Skin of body (tissue), 2 donors: Measurements from ENCODE around the gene CCND2. TPM values are rescaled to one million over a fixed set of nuclear protein-coding genes. Genes with fewer than 3 reads are reported as not detected.

Experiments used
- DNase-seq: peaks from one replicate; lab custom pipeline; 2025; lab: John Stamatoyannopoulos, UW
- total RNA-seq: library from RNA; depleted of rRNA; stranded (reverse); fragments of >200 nt; gene quantifications from one replicate; pipeline ENCODE4 v1.2.3, GENCODE V29; 2014

Gene CCND2
- total RNA-seq, 1 donor from 2014 or later, result 115 TPM

DNA sequence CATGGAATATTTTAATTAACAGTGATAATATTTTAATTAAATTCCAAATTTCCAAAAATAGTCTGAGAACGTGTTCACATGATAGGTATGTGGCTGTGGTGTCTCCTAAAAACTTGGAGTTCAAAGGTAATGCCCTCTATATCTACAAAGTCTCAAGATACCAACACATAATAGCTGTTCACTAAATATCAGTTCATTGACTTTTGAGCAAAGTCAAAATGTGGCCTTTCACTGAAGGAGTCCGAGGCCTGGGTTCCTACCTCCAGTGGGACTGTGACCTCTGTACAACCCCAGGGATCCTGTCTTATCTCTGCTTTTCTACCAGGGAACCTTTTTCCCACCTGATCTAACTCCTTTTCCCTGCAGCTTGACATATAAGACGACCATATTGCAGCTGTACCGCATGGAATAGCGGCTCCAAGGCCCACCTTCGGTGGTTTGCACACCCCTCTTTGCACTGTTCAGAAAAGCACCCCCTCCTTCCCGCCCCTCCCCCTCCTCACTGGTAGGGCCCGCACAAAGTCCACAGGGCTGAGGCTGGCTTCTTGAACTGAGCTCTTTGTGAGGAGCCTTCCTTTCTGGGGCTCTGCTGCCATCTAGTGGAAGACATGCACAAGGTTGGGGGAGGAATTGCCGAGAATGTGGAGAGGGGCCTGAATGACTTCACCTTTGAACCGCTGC is 3.1 kb downstream of the CCND2 start:
- peak; percentile 92 for DNase-seq

DNA sequence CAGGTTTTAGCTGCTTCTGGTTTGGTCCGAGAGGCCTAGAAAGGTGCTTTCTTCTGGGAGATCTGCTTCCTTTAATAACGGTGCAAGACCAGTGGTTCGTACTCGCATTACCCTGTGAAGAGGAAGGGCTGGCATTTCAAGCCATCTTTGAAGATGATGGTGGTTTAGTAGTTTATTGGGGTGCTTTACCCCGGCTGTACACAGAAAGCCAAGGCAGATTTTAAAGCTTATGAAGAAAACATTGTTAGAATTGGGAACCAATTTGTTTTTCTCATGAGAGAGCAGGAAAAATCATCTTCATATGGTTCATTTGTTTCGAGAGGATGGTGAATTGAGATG is 3.6 kb downstream of the CCND2 start:
- DNase-seq, result no peak

DNA sequence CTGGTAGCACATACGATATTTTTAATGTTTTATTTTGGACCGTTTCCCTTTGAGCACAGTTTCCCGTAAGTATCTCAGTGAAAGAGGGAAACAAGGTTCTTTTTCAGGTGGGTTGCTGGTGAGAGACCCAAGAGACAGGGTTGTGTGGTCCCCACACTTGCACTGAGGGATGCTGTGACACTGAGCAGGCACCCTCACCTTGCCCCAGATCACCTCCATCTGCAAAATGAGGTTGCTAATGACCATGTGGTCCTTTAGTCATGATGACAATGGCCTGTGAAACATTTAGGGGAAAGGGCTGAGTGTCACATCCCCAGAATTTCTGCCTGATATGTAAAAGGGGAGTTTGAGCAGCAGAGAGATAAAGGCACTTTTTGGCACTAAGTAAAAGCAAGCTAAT is 4.3 kb downstream of the CCND2 start:
- DNase-seq, result no peak

DNA sequence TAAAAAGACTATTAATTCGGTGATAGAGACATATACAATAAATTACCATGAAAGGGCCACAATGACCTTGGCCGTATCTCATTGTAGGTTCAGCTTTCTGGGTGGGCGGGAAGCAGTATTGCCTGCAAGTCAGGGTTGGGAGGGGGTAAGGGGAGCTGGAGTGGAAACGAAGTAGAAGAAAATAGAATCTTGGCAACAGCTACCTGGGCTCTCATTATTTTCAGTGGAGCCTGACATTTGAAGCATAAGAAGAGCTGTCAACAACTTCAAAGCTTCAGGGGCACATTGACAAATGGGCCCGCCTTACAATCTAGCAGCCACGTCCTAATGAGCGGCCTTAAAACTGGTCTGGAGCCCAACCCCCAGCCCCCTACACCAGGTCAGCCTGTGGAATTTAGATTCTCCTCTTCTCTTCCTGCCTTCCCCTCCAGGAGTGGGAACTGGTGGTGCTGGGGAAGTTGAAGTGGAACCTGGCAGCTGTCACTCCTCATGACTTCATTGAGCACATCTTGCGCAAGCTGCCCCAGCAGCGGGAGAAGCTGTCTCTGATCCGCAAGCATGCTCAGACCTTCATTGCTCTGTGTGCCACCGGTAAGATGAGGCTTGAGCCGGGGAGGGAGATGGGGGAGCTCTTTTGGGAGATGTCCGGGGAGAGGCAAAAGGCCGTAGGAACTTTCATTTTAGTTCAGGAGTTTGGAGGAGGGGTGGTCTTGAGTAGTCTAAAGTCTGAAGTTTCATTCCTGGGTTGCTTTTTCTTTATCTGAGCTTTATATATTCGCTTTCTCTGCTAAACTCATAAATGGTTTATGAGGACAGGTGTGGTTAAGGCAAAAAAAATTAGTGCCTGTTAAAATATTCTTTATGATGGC is 5.0 kb downstream of the CCND2 start:
- no peak for DNase-seq

DNA sequence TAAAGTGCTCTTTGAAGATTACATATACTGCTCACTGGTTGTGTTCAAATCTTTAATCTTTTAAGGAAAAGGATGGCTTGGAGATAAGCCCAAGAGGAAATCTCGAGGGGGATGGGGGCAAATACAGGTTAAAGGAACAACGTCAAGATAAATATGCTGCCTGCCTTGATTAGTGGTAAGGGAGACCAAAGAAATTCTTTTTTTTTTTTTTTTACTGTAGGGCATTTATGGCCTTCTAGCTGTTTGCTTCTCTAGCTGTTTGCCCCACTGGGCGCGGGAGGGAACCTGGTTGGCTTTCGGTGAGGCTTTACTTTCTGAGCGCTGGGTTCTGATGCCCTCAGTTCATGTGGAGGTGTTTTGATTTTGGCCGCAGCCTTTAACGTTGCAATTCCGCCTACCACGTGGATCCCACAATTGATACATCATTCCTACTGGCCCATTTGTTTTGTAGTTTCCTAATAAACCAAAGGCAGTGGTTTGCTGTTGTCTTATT is 5.7 kb downstream of the CCND2 start:
- no peak for DNase-seq

DNA sequence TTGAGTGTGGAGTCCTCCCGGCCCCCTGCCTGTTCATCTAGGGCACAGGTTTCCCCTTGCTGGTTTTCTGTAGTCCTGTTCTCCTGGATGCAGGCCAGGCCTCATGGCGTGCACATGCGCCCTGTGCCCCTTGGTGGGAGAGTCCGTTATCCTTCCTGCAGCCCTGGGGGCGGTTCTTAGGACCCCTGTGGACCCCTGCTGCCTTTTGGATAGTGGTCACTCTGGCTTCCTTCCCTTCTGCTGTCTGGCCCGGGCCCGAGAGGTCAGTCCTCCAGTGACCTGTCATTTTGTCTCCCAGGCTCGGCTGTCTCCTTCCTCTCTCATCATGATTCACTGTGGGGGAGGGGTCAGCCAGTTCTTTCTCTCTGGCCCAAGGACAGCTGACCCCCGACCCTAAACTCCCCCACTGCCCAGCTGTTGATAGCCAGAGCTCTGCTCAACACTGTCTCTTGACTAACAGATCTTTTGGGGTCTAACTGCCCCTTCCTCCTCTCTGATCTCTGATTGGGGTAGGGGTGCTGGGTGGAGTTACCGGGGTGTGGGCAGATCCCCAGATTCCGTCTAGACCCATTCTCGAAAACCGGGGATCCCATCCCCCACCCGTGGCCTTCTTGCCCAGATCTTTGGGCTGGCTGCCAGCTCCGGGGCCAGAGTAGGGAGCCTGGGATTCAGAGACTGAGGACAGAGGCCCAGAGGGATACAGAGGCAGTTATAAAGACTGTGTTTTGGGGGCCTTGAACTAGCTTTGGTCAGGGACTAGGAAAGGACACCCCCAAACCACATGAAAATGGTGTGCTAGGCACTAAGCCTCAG is 7.0 kb downstream of the CCND2 start:
- no peak for DNase-seq

DNA sequence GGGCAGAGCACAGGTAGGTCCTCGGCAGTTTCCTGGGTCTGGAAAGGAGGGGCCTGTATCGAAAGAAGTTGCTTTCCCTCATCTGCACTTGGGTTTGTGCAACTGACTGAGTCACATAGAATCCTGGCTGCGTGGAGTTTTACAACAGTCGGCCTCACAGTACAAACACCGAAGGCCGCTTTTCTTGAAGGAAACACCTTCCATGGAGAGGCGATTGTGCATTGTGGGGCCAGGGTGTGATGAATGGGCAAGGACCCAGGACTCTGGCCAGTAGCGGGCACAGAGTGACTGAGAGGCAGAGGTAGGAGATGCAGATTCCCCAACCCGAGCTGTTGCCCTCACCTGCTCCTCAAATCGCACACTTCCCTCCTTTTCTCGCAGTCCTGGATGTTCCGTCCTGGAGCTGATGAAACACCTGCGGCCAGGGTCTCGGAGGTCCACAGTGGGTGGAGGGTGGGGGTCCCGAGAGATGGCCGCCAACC is 7.7 kb downstream of the CCND2 start:
- no peak for DNase-seq

DNA sequence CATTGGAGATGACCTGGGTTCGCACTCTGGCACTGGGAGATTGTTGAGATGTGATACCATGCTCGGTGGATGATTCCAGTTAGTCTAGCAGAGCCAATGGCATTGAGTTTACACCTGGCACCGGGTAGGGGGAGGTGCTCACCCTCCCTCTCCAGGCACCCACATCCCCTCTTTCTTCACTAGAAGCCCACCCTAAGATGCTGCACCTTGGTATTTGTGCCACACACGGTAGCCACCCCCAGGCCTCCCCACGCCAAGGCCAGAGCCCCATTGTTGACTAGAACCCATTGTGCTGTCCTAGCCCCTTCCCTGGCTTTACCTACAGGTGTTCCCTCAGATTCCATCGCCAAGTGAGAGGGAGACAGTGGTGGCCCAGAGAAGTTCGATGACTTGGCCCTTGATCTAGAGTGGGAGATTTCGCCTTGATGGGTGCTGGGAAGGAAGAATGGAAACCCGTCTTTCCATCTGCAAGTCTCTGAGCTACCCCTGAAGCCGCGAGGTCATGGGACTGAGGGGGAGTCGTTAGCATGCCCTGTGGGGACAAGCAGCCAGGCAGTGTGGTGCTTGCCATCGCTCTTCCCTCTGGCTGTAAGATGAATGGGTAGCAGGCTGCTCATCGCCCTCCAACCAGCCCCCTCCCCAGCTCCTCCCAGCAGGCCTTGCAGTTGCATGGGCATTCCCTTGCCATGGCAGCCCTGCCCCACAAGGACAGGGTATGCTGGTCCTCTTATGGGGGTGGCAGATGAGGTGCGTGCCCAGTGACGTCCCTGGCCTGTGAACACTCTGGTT is 8.7 kb downstream of the CCND2 start:
- DNase-seq, result no peak

DNA sequence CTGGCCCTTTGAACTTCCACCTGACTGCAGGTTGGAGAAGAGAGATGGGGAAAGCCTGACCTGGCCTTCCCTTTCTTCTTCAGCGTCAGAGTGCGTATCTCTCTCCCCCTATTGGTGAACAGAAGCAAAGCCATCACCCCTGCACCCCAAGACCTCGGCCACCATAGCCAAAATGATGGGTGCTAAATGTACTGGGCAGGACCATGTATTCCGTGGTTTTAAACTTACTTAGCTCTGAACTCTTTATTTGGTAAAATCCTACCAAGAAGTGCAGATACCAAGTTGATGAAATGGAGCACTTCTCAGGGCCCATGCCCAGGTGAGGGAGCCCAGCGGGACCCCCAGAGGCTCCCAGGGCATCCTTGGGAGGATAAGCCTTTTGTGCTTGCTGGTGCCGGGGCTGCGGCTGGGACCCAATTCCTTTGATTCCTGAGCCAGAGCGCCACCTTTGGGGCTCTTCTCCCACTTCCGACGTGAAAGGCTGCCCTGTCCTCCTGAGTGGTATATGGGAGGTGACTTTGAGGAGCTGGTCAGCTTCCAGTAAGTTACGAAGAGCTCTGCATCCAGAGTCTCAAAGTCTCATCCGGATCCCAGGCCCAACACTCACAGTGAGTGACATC is 9.4 kb downstream of the CCND2 start:
- DNase-seq, result no peak

DNA sequence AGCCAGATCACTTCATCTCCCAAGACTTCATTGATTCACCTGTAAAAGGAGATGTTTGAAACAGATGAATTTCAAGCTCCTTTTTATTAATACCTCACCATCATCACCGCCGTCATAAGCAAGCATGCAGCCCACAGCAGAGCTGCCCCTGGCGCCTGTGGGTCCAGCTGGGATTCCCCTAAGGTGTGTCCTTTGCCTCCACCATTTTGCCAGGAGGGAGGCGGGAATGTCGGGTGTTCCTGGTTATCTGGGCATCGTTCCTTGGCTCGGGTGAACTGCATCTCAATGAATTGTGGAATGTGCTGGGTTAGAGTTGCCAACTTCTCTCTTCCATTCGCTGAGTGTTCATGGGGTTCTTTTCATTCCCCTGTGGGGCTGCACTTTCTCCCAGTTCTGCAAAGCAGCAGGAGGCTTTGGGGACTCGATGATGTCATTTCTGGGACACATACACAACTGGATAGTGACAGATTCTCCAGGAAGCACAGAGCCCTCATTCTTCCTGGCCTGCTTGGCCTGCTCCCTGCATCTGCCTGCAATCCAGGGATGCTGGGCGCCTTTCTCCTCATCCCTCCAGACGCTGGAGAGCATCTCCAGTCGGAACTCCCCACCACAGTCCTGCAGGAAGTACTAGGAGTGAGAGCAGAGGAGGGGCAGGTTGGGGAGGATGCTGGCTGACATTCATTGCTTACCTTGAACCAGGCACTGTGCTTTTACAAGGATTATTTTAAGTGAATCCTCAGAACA is 10.1 kb downstream of the CCND2 start:
- DNase-seq, result no peak

DNA sequence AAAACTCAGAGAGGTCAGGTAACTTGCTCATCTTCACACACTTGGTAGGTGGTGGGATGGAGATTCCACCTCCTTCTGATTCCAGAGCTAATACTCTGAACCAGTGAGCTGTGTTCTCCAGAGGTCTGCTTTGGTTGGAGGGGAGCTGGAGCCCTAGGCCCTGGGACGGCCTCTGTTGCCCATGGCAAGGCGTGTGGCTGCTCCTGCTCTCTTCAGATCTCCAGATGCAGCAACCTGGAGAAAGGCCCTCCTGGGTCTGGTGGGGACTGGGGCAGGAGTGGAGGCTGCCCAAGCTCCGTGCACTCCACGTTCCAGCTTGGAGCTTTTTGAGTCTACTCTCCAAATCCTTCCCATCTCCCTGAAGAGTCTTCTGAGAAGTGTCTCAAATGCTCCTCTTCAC is 10.7 kb downstream of the CCND2 start:
- DNase-seq, result no peak

DNA sequence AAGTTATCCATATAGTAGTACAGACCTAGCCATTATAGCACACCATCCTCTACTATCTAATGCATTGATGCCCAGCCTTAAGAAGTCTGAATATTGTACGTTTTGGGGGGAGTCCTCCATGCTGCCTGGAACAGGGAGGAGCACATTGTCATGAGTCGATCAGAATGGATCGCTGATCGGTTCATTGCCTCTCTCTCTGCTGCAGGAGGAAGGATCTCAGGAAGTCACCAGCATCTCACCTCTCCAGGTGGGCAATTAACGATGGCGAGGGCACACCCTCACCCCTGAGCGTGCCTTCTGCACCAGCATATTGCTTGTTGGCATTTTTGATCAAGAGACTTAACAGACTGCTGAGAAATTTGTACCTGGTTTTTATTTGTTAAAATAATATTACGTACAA is 11.5 kb downstream of the CCND2 start:
- no peak for DNase-seq

DNA sequence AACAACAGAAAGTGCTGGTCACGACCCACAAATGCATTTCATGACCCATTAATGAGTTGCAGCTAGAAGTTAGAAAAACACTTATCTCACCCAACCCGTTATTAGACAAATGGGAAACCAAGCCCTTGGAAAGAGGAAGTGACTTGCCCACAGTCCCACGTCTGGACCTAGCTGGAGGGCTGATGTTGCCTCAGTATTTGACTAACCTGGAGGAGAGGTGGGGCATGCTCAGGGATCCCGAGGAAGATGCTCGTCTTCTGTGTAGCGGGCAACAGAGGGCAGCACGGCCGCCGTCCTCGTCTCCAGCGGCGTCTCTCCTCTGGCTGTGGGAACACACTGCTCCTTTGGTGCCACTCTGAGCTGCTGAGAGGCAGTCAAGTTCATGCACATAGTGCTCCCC is 12.7 kb downstream of the CCND2 start:
- DNase-seq, result no peak

DNA sequence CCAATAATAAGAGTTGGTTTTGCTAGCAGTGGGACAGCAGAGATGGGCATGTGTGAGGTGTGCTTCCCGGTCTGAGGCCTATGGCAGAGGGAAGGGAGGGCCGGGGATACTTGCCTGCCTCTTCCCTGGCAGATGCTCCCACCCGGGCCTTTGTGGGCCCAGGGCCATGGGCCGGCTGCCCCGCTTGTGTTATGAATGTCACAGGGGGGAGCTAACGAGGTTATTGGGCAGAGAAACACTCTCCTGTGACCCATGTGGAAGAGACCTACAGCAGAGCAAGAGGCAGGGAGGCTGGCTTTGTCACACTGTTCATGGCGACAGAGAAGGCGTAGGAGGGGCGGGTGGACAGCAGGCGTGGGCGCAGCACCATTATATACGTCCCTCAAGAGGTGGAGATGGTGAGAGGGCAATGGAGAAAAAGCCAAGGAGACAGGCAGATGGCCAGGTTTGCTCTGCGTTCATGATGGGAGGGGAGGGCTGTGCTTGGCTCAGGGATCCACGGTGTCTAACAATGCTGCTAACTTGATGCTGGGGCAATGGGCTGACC is 13.3 kb downstream of the CCND2 start:
- DNase-seq, result no peak

DNA sequence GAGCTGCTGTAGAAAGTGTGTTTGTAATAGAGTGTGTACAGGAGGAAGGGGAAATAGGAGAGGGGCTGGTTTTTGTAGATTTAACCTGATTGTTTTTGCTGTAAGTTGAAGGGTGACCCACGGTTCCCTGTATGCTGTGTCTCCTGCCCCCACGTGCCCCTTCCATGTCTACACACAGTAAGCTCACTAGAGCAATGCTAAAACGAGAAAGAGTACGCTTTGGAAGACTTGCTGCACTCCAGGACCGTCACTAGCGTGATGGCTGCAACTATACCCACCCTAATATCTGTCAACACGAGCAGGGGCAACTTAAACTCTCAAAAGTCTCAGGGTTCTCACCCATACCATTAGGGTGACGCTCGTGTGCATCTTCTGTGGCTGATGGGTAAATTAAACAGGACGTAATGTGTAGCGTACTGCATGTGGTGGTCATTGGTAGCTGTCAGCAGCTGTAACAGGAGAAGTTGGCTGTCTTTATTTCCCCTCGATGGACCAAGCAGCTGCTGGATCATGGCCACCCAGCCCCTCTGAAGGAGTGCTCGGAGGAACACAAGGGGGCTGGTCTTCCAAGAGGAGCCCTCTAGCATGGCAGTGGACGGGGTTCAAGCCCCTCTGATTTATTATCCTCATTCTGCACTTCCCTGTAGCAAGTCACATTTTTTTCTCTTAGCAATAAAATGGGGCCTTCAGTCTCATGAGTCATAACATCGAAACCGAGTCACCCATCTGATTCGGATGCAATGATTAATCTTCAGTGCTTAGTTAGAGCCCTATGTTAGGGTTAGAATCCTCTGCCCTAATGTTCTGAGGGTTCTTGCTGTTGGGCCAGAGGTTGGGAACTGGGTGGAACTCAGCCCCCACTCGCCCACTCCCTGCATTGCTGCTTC is 14.0 kb downstream of the CCND2 start:
- no peak for DNase-seq

DNA sequence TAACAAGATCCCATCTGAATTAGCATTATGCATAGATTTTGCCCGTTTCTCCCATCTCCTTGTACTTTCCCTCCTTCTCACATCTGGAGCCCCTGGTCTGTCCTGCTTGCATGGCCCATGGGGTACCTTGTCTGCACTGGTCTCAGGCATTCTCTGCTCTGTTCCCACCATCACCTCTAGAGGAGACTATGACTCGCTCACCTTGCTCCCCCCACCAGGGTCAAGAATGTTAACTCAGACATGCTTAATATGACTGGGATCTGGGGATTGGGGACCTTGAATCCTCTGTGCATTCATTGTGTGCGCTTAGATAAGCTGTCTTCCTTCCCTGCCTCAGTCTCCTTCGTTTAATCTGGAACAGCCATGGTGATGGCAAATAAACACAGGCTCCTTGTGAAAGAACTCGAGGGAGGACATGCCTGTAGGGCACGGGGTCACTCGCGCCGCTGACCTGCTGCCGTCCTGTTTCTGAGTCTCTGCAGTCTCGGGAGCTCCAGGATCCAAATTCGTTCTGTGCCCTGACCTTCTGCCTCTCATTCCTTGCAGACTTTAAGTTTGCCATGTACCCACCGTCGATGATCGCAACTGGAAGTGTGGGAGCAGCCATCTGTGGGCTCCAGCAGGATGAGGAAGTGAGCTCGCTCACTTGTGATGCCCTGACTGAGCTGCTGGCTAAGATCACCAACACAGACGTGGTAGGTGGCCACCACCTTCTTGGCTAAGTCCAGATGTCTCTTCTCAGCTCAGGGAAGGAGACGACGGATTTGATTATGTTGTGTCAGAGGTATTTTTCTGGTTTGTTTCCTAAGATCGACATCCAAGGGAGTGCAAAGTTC is 15.0 kb downstream of the CCND2 start:
- no peak for DNase-seq

DNA sequence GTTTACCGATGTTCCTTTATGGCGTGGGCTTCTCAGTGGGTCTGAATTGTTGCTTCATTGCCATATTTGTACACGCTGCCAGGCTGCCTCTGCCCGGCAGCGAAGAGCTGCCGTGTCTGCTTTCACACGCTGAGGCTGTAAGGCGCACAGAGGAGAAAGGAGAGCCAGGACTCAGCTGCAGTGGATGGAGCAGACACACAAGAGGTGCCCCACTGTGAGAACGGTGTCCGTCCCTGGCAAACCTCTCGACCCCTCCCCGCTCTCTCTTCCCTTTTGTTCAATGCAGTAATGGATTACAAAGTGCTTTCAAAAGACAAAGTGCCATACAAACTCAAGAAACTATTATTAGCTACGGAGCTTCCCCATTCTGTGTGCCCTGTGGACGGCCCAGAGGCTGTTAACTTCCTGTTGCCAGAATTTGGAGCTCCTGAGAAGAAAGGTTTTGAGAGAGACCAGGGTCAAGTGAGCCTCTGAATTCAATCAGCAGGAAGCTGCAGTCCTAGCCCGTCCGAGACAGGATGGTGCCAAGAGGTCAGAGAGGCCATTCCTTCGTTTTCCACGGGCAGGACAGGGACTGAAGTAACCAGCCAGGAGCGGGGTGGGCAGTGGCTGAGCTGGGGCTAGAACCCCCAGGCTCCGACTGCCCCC is 15.8 kb downstream of the CCND2 start:
- DNase-seq, result no peak
